Neuronal stem cell (in vitro differentiated cells): ENCODE results near the gene COG3.

ENCODE experiments used
- DNase-seq: peaks from one replicate; pipeline ENCODE4 v3.0.0-alpha.2; 2013; ENCODE audit warnings: low spot score
- H2AFZ ChIP-seq: one replicate; pipeline ENCODE4 v1.6.1; 2013; ENCODE audit warnings: mild to moderate bottlenecking, low read length, inconsistent platforms
- H2AK5ac ChIP-seq: 2 replicates; pipeline ENCODE4 v1.6.1; 2013; ENCODE audit warnings: low read depth, mild to moderate bottlenecking, inconsistent platforms, low read length, moderate library complexity, mixed read lengths
- H2BK120ac ChIP-seq: 2 replicates; pipeline ENCODE4 v1.6.1; 2013; ENCODE audit warnings: low read depth, mild to moderate bottlenecking, inconsistent platforms, low read length, moderate library complexity, mixed read lengths
- H2BK12ac ChIP-seq: one replicate; pipeline ENCODE4 v1.6.1; 2013; ENCODE audit warnings: low read length, inconsistent platforms
- H2BK15ac ChIP-seq: 2 replicates; pipeline ENCODE4 v1.6.1; 2013; ENCODE audit warnings: mild to moderate bottlenecking, low read length, inconsistent platforms, mixed read lengths
- H2BK5ac ChIP-seq: one replicate; pipeline ENCODE4 v1.6.1; 2013; ENCODE audit warnings: inconsistent platforms, mild to moderate bottlenecking, low read length, moderate library complexity
- H3K14ac ChIP-seq: one replicate; pipeline ENCODE4 v1.6.1; 2013; ENCODE audit warnings: low read length, inconsistent platforms
- H3K18ac ChIP-seq: 2 replicates; pipeline ENCODE4 v1.6.1; 2013; ENCODE audit warnings: low read length, inconsistent platforms
- H3K23ac ChIP-seq: 2 replicates; pipeline ENCODE4 v1.6.1; 2013; ENCODE audit warnings: low read depth, mild to moderate bottlenecking, mixed read lengths, low read length, inconsistent platforms; ENCODE audit not compliant: poor library complexity
- H3K27ac ChIP-seq: replicated peaks from 3 replicates; pipeline ENCODE4 v1.5.1; 2013; ENCODE audit warnings: low read length, inconsistent platforms
- H3K27me3 ChIP-seq, 3 experiments: 2 replicates each; pipeline ENCODE4 v1.6.1; 2013; ENCODE audit warnings: low read length in 3 of 3, mild to moderate bottlenecking in 2 of 3, inconsistent platforms in 1 of 3, low read depth in 1 of 3, mixed read lengths in 1 of 3, moderate library complexity in 1 of 3; ENCODE audit not compliant: control insufficient read depth in 3 of 3, insufficient read depth in 3 of 3
- H3K36me3 ChIP-seq, 2 donors: replicated peaks in 1 of 2; 2 replicates each; pipeline ENCODE4 v1.6.1; 2013; ENCODE audit warnings: low read length in 2 of 2; ENCODE audit not compliant: control insufficient read depth in 2 of 2, insufficient read depth in 2 of 2
- H3K4ac ChIP-seq: 2 replicates; pipeline ENCODE4 v1.6.1; 2013; ENCODE audit warnings: inconsistent platforms, mild to moderate bottlenecking, low read length, moderate library complexity
- H3K4me1 ChIP-seq, 2 donors: 1 replicate in 1 of 2; 2 replicates in 1 of 2; pipeline ENCODE4 v1.6.1; 2013; ENCODE audit warnings: low read length in 2 of 2, low read depth in 1 of 2; ENCODE audit not compliant: control insufficient read depth in 2 of 2, insufficient read depth in 1 of 2
- H3K4me2 ChIP-seq: one replicate; pipeline ENCODE4 v1.6.1; 2013; ENCODE audit warnings: mild to moderate bottlenecking, low read length, inconsistent platforms; ENCODE audit not compliant: insufficient read depth, poor library complexity, severe bottlenecking
- H3K4me3 ChIP-seq, 2 donors: 2 replicates each; pipeline ENCODE4 v1.5.1; 2013; ENCODE audit warnings: low read length in 2 of 2, mild to moderate bottlenecking in 2 of 2, inconsistent platforms in 1 of 2, moderate library complexity in 1 of 2
- H3K79me1 ChIP-seq: one replicate; pipeline ENCODE4 v1.6.1; 2013; ENCODE audit warnings: low read depth, mild to moderate bottlenecking, inconsistent platforms, low read length, moderate library complexity
- H3K9ac ChIP-seq: one replicate; pipeline ENCODE4 v1.6.1; 2013; ENCODE audit warnings: mild to moderate bottlenecking, low read depth, low read length, inconsistent platforms; ENCODE audit not compliant: poor library complexity
- H3K9me3 ChIP-seq, 2 donors: replicated peaks in 1 of 2; 2 replicates each; pipeline versions ENCODE3 to v1.6.1; 2013; ENCODE audit warnings: low read length in 2 of 2, mild to moderate bottlenecking in 2 of 2, inconsistent platforms in 1 of 2, low read depth in 1 of 2, mixed read lengths in 1 of 2, moderate library complexity in 1 of 2; ENCODE audit not compliant: control insufficient read depth in 2 of 2, insufficient read depth in 1 of 2
- H4K8ac ChIP-seq: one replicate; pipeline ENCODE4 v1.6.1; 2013; ENCODE audit warnings: low read depth, mild to moderate bottlenecking, inconsistent platforms, low read length, moderate library complexity
- H4K91ac ChIP-seq: one replicate; pipeline ENCODE4 v1.6.1; 2013; ENCODE audit warnings: low read length, low read depth, mild to moderate bottlenecking, inconsistent platforms; ENCODE audit not compliant: poor library complexity
- WGBS, 2 donors: extraction: QIAGEN DNeasy Blood & Tissue Kit; methylation state at CpG; one replicate each; pipeline ENCODE4 v1.1.7; 2013; ENCODE audit warnings: missing lambda C conversion rate in 2 of 2, mixed read lengths in 1 of 2; ENCODE audit not compliant: insufficient read length in 2 of 2, insufficient replicate concordance in 1 of 2; ENCODE audit errors: extremely low coverage in 2 of 2; 5-methylcytosine and 5-hydroxymethylcytosine counted together

The COG3 gene

GRCh38 chr13:45436332-45436731 is 28.4 kb upstream of the COG3 start:
- Histone ChIP-seq H2BK5ac (no peak overlapping the region), H3K79me1 (no peaks in the 10 kb centered on the region), H3K9ac (no peak overlapping the region), H2AFZ (no peak overlapping the region), H3K4me2 (no peak overlapping the region), H3K36me3 (no peaks in the 10 kb centered on the region), H2AK5ac (no peak overlapping the region), H2BK12ac (no peak overlapping the region), H4K91ac (no peak overlapping the region), H3K4me3 (no peak overlapping the region), H2BK120ac (no peak overlapping the region), H3K9me3 (no peaks in the 10 kb centered on the region), H3K4me1 (peaks cover 3 to 17% of the 10 kb centered on the region in 2 donors), H3K14ac (no peak overlapping the region), H3K27me3 (no peaks in the 10 kb centered on the region), H4K8ac (no peak overlapping the region), H3K27ac (no peak overlapping the region), H3K4ac (no peak overlapping the region), H3K18ac (no peak overlapping the region), H3K23ac (no peak overlapping the region), H2BK15ac (no peak overlapping the region)
- DNase-seq: no peak
- no CpG with 5 or more reads among the region's 9 CpGs for WGBS, 2 donors

GRCh38 chr13:45436953-45437352 is 27.8 kb upstream of the COG3 start:
- WGBS, 2 donors: no CpG with 5 or more reads among the region's 4 CpGs

GRCh38 chr13:45437947-45438346 is 26.8 kb upstream of the COG3 start:
- Histone ChIP-seq H2BK5ac (no peak overlapping the region), H3K14ac (no peak overlapping the region), H3K36me3 (no peaks in the 10 kb centered on the region), H2BK120ac (no peak overlapping the region), H3K27me3 (no peaks in the 10 kb centered on the region), H3K23ac (no peak overlapping the region), H4K91ac (no peak overlapping the region), H2AK5ac (no peak overlapping the region), H3K79me1 (no peaks in the 10 kb centered on the region), H2BK15ac (no peak overlapping the region), H3K9ac (no peak overlapping the region), H2AFZ (peak overlapping the region; percentile 63), H2BK12ac (no peak overlapping the region), H3K4me1 (peaks cover 3 to 17% of the 10 kb centered on the region in 2 donors), H3K9me3 (no peaks in the 10 kb centered on the region), H3K18ac (peak overlapping the region; percentile 38), H4K8ac (no peak overlapping the region), H3K4me2 (no peak overlapping the region), H3K4ac (no peak overlapping the region), H3K4me3 (no peak overlapping the region), H3K27ac (no peak overlapping the region)
- no peak for DNase-seq
- WGBS, 2 donors: no CpG with 5 or more reads among the region's 4 CpGs

More at GRCh38 chr13:45436953-45437352, 27.8 kb upstream of the COG3 start:
- Histone ChIP-seq H3K9ac (no peak overlapping the region), H2AFZ (peak overlapping the region; percentile 13), H3K9me3 (no peaks in the 10 kb centered on the region), H3K27me3 (no peaks in the 10 kb centered on the region), H4K91ac (no peak overlapping the region), H2BK5ac (no peak overlapping the region), H2BK12ac (no peak overlapping the region), H2BK15ac (no peak overlapping the region), H3K36me3 (no peaks in the 10 kb centered on the region), H3K18ac (no peak overlapping the region), H3K79me1 (no peaks in the 10 kb centered on the region), H2BK120ac (no peak overlapping the region), H3K4me3 (no peak overlapping the region), H3K4ac (no peak overlapping the region), H3K4me2 (no peak overlapping the region), H3K27ac (no peak overlapping the region), H3K14ac (no peak overlapping the region), H2AK5ac (no peak overlapping the region), H3K4me1 (peaks cover 3 to 17% of the 10 kb centered on the region in 2 donors), H3K23ac (no peak overlapping the region), H4K8ac (no peak overlapping the region)
- DNase-seq: no peak

GRCh38 chr13:45439008-45439407 is 25.7 kb upstream of the COG3 start:
- no peaks in the 10 kb centered on the region for H3K27me3 ChIP-seq

More at GRCh38 chr13:45439008-45439407, 25.7 kb upstream of the COG3 start:
- no peak overlapping the region for H3K23ac ChIP-seq
- no peak overlapping the region for H3K4ac ChIP-seq
- H3K18ac ChIP-seq: no peak overlapping the region
- H2BK15ac ChIP-seq: no peak overlapping the region
- no peak overlapping the region for H3K4me2 ChIP-seq
- no peak overlapping the region for H3K4me3 ChIP-seq
- no peak overlapping the region for H2BK5ac ChIP-seq
- no CpG with 5 or more reads among the region's 4 CpGs for WGBS, 2 donors
- H3K9me3 ChIP-seq: no peaks in the 10 kb centered on the region
- H4K91ac ChIP-seq: no peak overlapping the region
- no peak overlapping the region for H2BK12ac ChIP-seq
- H2BK120ac ChIP-seq: no peak overlapping the region
- DNase-seq: no peak
- no peak overlapping the region for H3K27ac ChIP-seq
- H3K14ac ChIP-seq: no peak overlapping the region
- no peaks in the 10 kb centered on the region for H3K36me3 ChIP-seq
- H2AFZ ChIP-seq: peak overlapping the region; percentile 64
- peaks cover 3 to 17% of the 10 kb centered on the region in 2 donors for H3K4me1 ChIP-seq
- H4K8ac ChIP-seq: no peak overlapping the region
- H3K79me1 ChIP-seq: no peaks in the 10 kb centered on the region
- H3K9ac ChIP-seq: no peak overlapping the region
- no peak overlapping the region for H2AK5ac ChIP-seq
